GM23338 (cell line): Measurements from ENCODE around the gene EHD3.

Experiments used
- CREB1 ChIP-seq: fragments of 250-450 bp; sonication (Bioruptor Pico); IDR thresholded peaks from 2 replicates; pipeline ENCODE4 v1.5.0; 2020; ENCODE audit warnings: low read depth, mild to moderate bottlenecking, moderate library complexity
- CTCF ChIP-seq, 2 experiments: fragments of 200-600 bp in 1 of 2; sonication (generic) in 1 of 2; conservative IDR thresholded peaks; 2 replicates each; pipeline versions ENCODE4 v1.5.1 to v1.6.1; 2016 to 2017; ENCODE audit warnings: antibody characterized with exemption in 2 of 2, low read depth in 2 of 2, mild to moderate bottlenecking in 2 of 2, moderate library complexity in 1 of 2
- JUNB ChIP-seq: IDR thresholded peaks from one replicate; pipeline ENCODE4 v1.6.1; 2016; ENCODE audit warnings: antibody characterized with exemption; ENCODE audit not compliant: unreplicated experiment
- POLR2AphosphoS5 ChIP-seq: IDR thresholded peaks from 2 replicates; pipeline ENCODE4 v1.6.1; 2016; ENCODE audit warnings: antibody characterized with exemption, low read depth
- REST ChIP-seq: IDR thresholded peaks from one replicate; pipeline ENCODE4 v1.6.1; 2018; ENCODE audit warnings: antibody characterized with exemption; ENCODE audit not compliant: unreplicated experiment
- ZNF114 ChIP-seq: fragments of 250-450 bp; sonication (Bioruptor Pico); IDR thresholded peaks from 2 replicates; pipeline ENCODE4 v1.5.0; 2020; ENCODE audit warnings: mild to moderate bottlenecking, moderate library complexity
- ZNF462 ChIP-seq: fragments of 250-450 bp; sonication (Bioruptor Pico); IDR thresholded peaks from 2 replicates; pipeline ENCODE4 v1.5.0; 2020; ENCODE audit warnings: mild to moderate bottlenecking, moderate library complexity

GRCh38 chr2:31244101-31244500, 10.1 kb downstream of the EHD3 start:
- TF ChIP-seq CREB1 (no peak), POLR2AphosphoS5 (no peak), JUNB (no peak), CTCF (conservative IDR thresholded peaks at IDR 0.05; ENCODE audit: low read depth in 2 of 2) (no peak), ZNF114 (CRISPR knock-in tag) (no peak), ZNF462 (CRISPR knock-in tag) (no peak), REST (no peak)
